H1 (cell line): ENCODE data around the gene ADPRM. TPM values are rescaled to one million over a fixed set of nuclear protein-coding genes. Genes with fewer than 3 reads are reported as not detected.

Experiments used
- CTCF ChIA-PET: fragments of 300-600 bp; sonication (Branson Sonifier 250); formaldehyde crosslinking; loops from one replicate; lab custom pipeline; 2021; ENCODE audit not compliant: partially characterized antibody; lab: Charles Lee
- POLR2A ChIA-PET: fragments of 300-600 bp; sonication (Branson Sonifier 250); formaldehyde crosslinking; loops from one replicate; lab custom pipeline; 2021; ENCODE audit warnings: inconsistent platforms; ENCODE audit not compliant: partially characterized antibody; lab: Charles Lee
- DNase-seq, 2 experiments: peaks; one replicate each; pipeline versions ENCODE4 v3.0.0 to v3.0.0-alpha.2; 2010 to 2022; ENCODE audit warnings: low spot score in 2 of 2, low read depth in 1 of 2, mixed read lengths in 1 of 2
- FAIRE-seq: peaks from 2 replicates; lab custom pipeline; 2011; peaks lifted over from hg19 to GRCh38; lab: Jason Lieb, UNC
- H2AFZ ChIP-seq: 2 replicates; pipeline ENCODE4 v1.8.1; 2012; ENCODE audit warnings: low read length, inconsistent platforms
- H2AK5ac ChIP-seq: 2 replicates; pipeline ENCODE4 v1.6.1; 2013; ENCODE audit warnings: low read depth, low read length
- H2BK120ac ChIP-seq: replicated peaks from 2 replicates; pipeline ENCODE3; 2013; ENCODE audit warnings: low read depth, low read length, inconsistent platforms
- H2BK12ac ChIP-seq: 2 replicates; pipeline ENCODE4 v1.6.1; 2013; ENCODE audit warnings: low read depth, low read length
- H2BK15ac ChIP-seq: 2 replicates; pipeline ENCODE4 v1.6.1; 2013; ENCODE audit warnings: low read length
- H2BK20ac ChIP-seq: 2 replicates; pipeline ENCODE4 v1.6.1; 2013; ENCODE audit warnings: low read length
- H2BK5ac ChIP-seq: 2 replicates; pipeline ENCODE4 v1.6.1; 2013; ENCODE audit warnings: low read depth, low read length
- H3K14ac ChIP-seq: 2 replicates; pipeline ENCODE4 v1.6.1; 2013; ENCODE audit warnings: inconsistent platforms; ENCODE audit not compliant: insufficient read length
- H3K18ac ChIP-seq: 2 replicates; pipeline ENCODE4 v1.6.1; 2013; ENCODE audit warnings: low read length; ENCODE audit errors: extremely low read depth
- H3K23ac ChIP-seq: 2 replicates; pipeline ENCODE4 v1.6.1; 2013; ENCODE audit warnings: inconsistent platforms; ENCODE audit not compliant: insufficient read length
- H3K23me2 ChIP-seq: 2 replicates; pipeline ENCODE4 v1.6.1; 2013; ENCODE audit warnings: low read depth, low read length
- H3K27ac ChIP-seq: 2 replicates; pipeline ENCODE4 v1.6.1; 2011; ENCODE audit warnings: low read depth, low read length, inconsistent platforms
- H3K27me3 ChIP-seq, 4 experiments: replicated peaks in 1 of 4; 1 replicate in 1 of 4; 2 replicates in 3 of 4; pipeline versions ENCODE4 v1.6.1 to v1.8.1; 2011 to 2013; ENCODE audit warnings: low read length in 3 of 4, mild to moderate bottlenecking in 3 of 4, inconsistent platforms in 2 of 4, mixed read lengths in 2 of 4, moderate library complexity in 1 of 4; ENCODE audit not compliant: control insufficient read depth in 3 of 4, insufficient read depth in 3 of 4; ENCODE audit errors: extremely low read depth in 1 of 4
- H3K36me3 ChIP-seq, 4 experiments: 2 replicates each; pipeline versions ENCODE4 v1.6.1 to v1.8.1; 2011 to 2013; ENCODE audit warnings: mild to moderate bottlenecking in 4 of 4, low read length in 3 of 4, moderate library complexity in 2 of 4, control low read depth in 1 of 4, inconsistent platforms in 1 of 4; ENCODE audit not compliant: insufficient read depth in 4 of 4, control insufficient read depth in 2 of 4
- H3K4ac ChIP-seq: replicated peaks from 2 replicates; pipeline ENCODE3; 2013; ENCODE audit warnings: low read length, low read depth, mixed read lengths, inconsistent platforms; ENCODE audit not compliant: insufficient read length
- H3K4me1 ChIP-seq, 4 experiments: replicated peaks in 1 of 4; 1 replicate in 1 of 4; 2 replicates in 3 of 4; pipeline versions ENCODE4 v1.6.1 to v1.8.1; 2011 to 2013; ENCODE audit warnings: low read length in 3 of 4, inconsistent platforms in 2 of 4, mixed read lengths in 1 of 4; ENCODE audit not compliant: insufficient read depth in 4 of 4, control insufficient read depth in 3 of 4
- H3K4me2 ChIP-seq, 2 experiments: 2 replicates each; pipeline versions ENCODE4 v1.6.1 to v1.8.1; 2011 to 2013; ENCODE audit warnings: low read depth in 2 of 2, low read length in 2 of 2, control low read depth in 1 of 2, inconsistent platforms in 1 of 2, mild to moderate bottlenecking in 1 of 2; ENCODE audit not compliant: insufficient read depth in 1 of 2
- H3K4me3 ChIP-seq, 4 experiments: fragments of 200-600, 300-600 bp in 1 of 4; sonication (generic), shearing (Covaris generic), sonication (Bioruptor Twin) in 1 of 4; 2 replicates each; pipeline versions ENCODE4 v1.5.1 to v1.8.1; 2011 to 2016; ENCODE audit warnings: low read length in 4 of 4, low read depth in 3 of 4, control low read depth in 2 of 4, inconsistent platforms in 2 of 4, mild to moderate bottlenecking in 2 of 4, mixed read lengths in 1 of 4, moderate library complexity in 1 of 4; ENCODE audit not compliant: insufficient read depth in 2 of 4; ENCODE audit errors: extremely low read depth in 1 of 4
- H3K56ac ChIP-seq: replicated peaks from 2 replicates; pipeline ENCODE3; 2013; ENCODE audit warnings: low read depth, mild to moderate bottlenecking, mixed read lengths, low read length, inconsistent platforms; ENCODE audit not compliant: insufficient read length
- H3K79me1 ChIP-seq: 2 replicates; pipeline ENCODE4 v1.6.1; 2013; ENCODE audit warnings: low read depth, low read length, control low read depth
- H3K79me2 ChIP-seq, 2 experiments: 2 replicates each; pipeline versions ENCODE4 v1.6.1 to v1.8.1; 2012 to 2013; ENCODE audit warnings: low read length in 2 of 2, mild to moderate bottlenecking in 2 of 2, inconsistent platforms in 1 of 2; ENCODE audit not compliant: insufficient read depth in 2 of 2, control insufficient read depth in 1 of 2
- H3K9ac ChIP-seq, 4 experiments: replicated peaks in 1 of 4; 1 replicate in 1 of 4; 2 replicates in 3 of 4; pipeline versions ENCODE4 v1.6.1 to v1.8.1; 2011 to 2013; ENCODE audit warnings: low read depth in 3 of 4, low read length in 3 of 4, control low read depth in 2 of 4, mild to moderate bottlenecking in 2 of 4, moderate library complexity in 2 of 4, inconsistent platforms in 1 of 4; ENCODE audit errors: extremely low read depth in 1 of 4
- H3K9me3 ChIP-seq, 2 experiments: 2 replicates each; pipeline versions ENCODE4 v1.6.1 to v1.8.1; 2012 to 2013; ENCODE audit warnings: mild to moderate bottlenecking in 2 of 2, moderate library complexity in 2 of 2, control low read depth in 1 of 2, inconsistent platforms in 1 of 2, low read depth in 1 of 2, low read length in 1 of 2, mixed read lengths in 1 of 2; ENCODE audit not compliant: insufficient read depth in 2 of 2
- H4K20me1 ChIP-seq, 2 experiments: replicated peaks in 1 of 2; 2 replicates each; pipeline versions ENCODE3 to v1.8.1; 2011 to 2013; ENCODE audit warnings: inconsistent platforms in 2 of 2, low read length in 2 of 2, mild to moderate bottlenecking in 1 of 2; ENCODE audit not compliant: insufficient read depth in 2 of 2, control insufficient read depth in 1 of 2
- H4K5ac ChIP-seq: 2 replicates; pipeline ENCODE4 v1.6.1; 2013; ENCODE audit warnings: low read length, low read depth, mixed read lengths, inconsistent platforms; ENCODE audit not compliant: insufficient read length
- H4K8ac ChIP-seq: 2 replicates; pipeline ENCODE4 v1.8.0; 2013; ENCODE audit warnings: mild to moderate bottlenecking, moderate library complexity, low read length, inconsistent platforms; ENCODE audit not compliant: insufficient read depth; ENCODE audit errors: extremely low read depth
- H4K91ac ChIP-seq: replicated peaks from 2 replicates; pipeline ENCODE3; 2013; ENCODE audit warnings: low read length, mixed read lengths, inconsistent platforms; ENCODE audit not compliant: insufficient read length
- ASH2L ChIP-seq: fragments of 200-600, 300-600 bp; sonication (generic); IDR thresholded peaks from one replicate; pipeline ENCODE4 v1.7.1; 2017; ENCODE audit warnings: low read length
- ATF3 ChIP-seq: IDR thresholded peaks from 2 replicates; pipeline ENCODE4 v1.6.1; 2011; ENCODE audit warnings: low read depth, mild to moderate bottlenecking, low read length; ENCODE audit not compliant: insufficient read depth
- BACH1 ChIP-seq: IDR thresholded peaks from 2 replicates; pipeline ENCODE4 v1.6.1; 2012; ENCODE audit warnings: low read length, improper control_type of control experiment
- GTF2F1 ChIP-seq: IDR thresholded peaks from 2 replicates; pipeline ENCODE4 v1.6.1; 2012; ENCODE audit warnings: low read depth, low read length, improper control_type of control experiment, borderline replicate concordance
- HDAC2 ChIP-seq, 2 experiments: fragments of 300-600 bp in 1 of 2; sonication (generic) in 1 of 2; IDR thresholded peaks; 2 replicates each; pipeline ENCODE4 v1.6.1; 2011 to 2012; ENCODE audit warnings: low read depth in 2 of 2, low read length in 2 of 2, mild to moderate bottlenecking in 2 of 2, moderate library complexity in 2 of 2, borderline replicate concordance in 1 of 2, inconsistent platforms in 1 of 2
- KDM1A ChIP-seq: fragments of 200-600, 300-600 bp; sonication (generic); IDR thresholded peaks from 2 replicates; pipeline ENCODE4 v1.7.1; 2016; ENCODE audit warnings: mild to moderate bottlenecking, low read length, borderline replicate concordance
- NRF1 ChIP-seq: IDR thresholded peaks from 2 replicates; pipeline ENCODE4 v1.6.1; 2011; ENCODE audit warnings: mild to moderate bottlenecking, low read depth, low read length, improper control_type of control experiment
- SIX5 ChIP-seq: IDR thresholded peaks from 2 replicates; pipeline ENCODE4 v1.6.1; 2011; ENCODE audit warnings: mild to moderate bottlenecking, low read depth, low read length
- TCF12 ChIP-seq: IDR thresholded peaks from 2 replicates; pipeline ENCODE4 v1.6.1; 2011; ENCODE audit warnings: low read depth, mild to moderate bottlenecking, low read length
- ZNF274 ChIP-seq: IDR thresholded peaks from 2 replicates; pipeline ENCODE4 v1.7.0; 2012; ENCODE audit warnings: low read length, borderline replicate concordance; ENCODE audit errors: extremely low read depth
- WGBS, 2 experiments: shearing (Covaris generic) in 1 of 2; methylation state at CpG; one replicate each; pipeline versions ENCODE4 v1.1.6 to v1.1.7; 2013 to 2015; ENCODE audit warnings: low lambda C conversion rate in 2 of 2, mixed read lengths in 2 of 2, inconsistent platforms in 1 of 2, low coverage in 1 of 2, missing lambda C conversion rate in 1 of 2; ENCODE audit not compliant: insufficient replicate concordance in 2 of 2, insufficient coverage in 1 of 2, insufficient read length in 1 of 2; ENCODE audit errors: extremely low coverage in 1 of 2, missing lambda C conversion rate in 1 of 2; 5-methylcytosine and 5-hydroxymethylcytosine counted together
- polyA plus RNA-seq, 7 experiments: library from polyadenylated mRNA; depleted of rRNA in 3 of 7; stranded (reverse) in 5 of 7; unstranded in 2 of 7; fragments of >200 nt in 5 of 7; fragments of 200-250 nt in 2 of 7; gene quantifications; 1 replicate in 5 of 7; 2 replicates in 1 of 7; 4 replicates in 1 of 7; pipeline versions ENCODE4 v1.2.1 to v1.2.3, GENCODE V29; 2011 to 2013; ENCODE audit warnings: missing spikeins in 2 of 7, mixed read lengths in 2 of 7
- total RNA-seq: library from RNA; stranded (reverse); fragmentation: NEBNext Ultra II Directional; extraction: Animal tissue kit (Norgen Biotek cat#: 25700); gene quantifications from 2 replicates; pipeline ENCODE4 v1.2.1, GENCODE V29; 2021

Gene ADPRM
- total and polyA plus RNA-seq, 2 of the 8 experiments (the other 6 are each of a cell fraction or from before 2014, with no cell fraction given), result 6.7 to 7.9 TPM

GRCh38 chr17:10687499-10687898 is 9.9 kb upstream of the ADPRM start:
- Histone ChIP-seq H3K79me1 (no peaks in the 10 kb centered on the region), H3K23ac (no peak overlapping the region), H3K14ac (no peak overlapping the region), H3K56ac (no peak overlapping the region), H3K27ac (no peak overlapping the region), H3K23me2 (no peaks in the 10 kb centered on the region), H2BK12ac (no peak overlapping the region), H2AK5ac (no peak overlapping the region), H2BK120ac (no peak overlapping the region), H2BK20ac (no peak overlapping the region), H2AFZ (no peak overlapping the region), H4K20me1 (peaks cover 6 to 9% of the 10 kb centered on the region in 2 experiments), H3K36me3 (peaks cover 18 to 86% (median 56%) of the 10 kb centered on the region in 4 experiments), H3K27me3 (no peaks in the 10 kb centered on the region), H3K4me1 (no peaks in the 10 kb centered on the region), H3K9me3 (no peaks in the 10 kb centered on the region), H3K4me2 (no peak overlapping the region), H4K5ac (no peak overlapping the region), H3K79me2 (peaks cover 0 to 50% of the 10 kb centered on the region in 2 experiments), H4K91ac (no peak overlapping the region), H3K9ac (no peak overlapping the region), H2BK15ac (no peak overlapping the region), H2BK5ac (no peak overlapping the region), H3K18ac (no peak overlapping the region), H3K4me3 (no peak overlapping the region), H4K8ac (no peak overlapping the region), H3K4ac (no peak overlapping the region)
- FAIRE-seq, result no peak
- ChIA-PET POLR2A (no interaction called here), CTCF (interaction anchor here (1.3 kb wide), 2 partner anchors 41 to 58 kb away, joined by 3 read pairs; no protein-coding TSS in a partner anchor)
- DNase-seq, result no peak
- no peak for TF ChIP-seq SIX5
- TF ChIP-seq ZNF274, result no peak
- no peak for TF ChIP-seq ASH2L
- TF ChIP-seq NRF1, result no peak
- no peak for TF ChIP-seq GTF2F1
- no peak for TF ChIP-seq TCF12
- no peak for TF ChIP-seq KDM1A
- TF ChIP-seq ATF3, result no peak
- TF ChIP-seq HDAC2 (IDR thresholded peaks at IDR 0.05; ENCODE audit: borderline replicate concordance in 1 of 2, low read depth in 2 of 2, low read length in 2 of 2), result no peak
- no peak for TF ChIP-seq BACH1
- WGBS, 2 experiments, result 91% methylated on average over 2 of the region's 2 CpGs; no CpG with 5 or more reads in 1 of the 2 experiments
